Measurements from ENCODE around the gene EYA4. TPM values are rescaled to one million over a fixed set of nuclear protein-coding genes. Genes with fewer than 3 reads are reported as not detected.
A peak's percentile ranks its signal among the peaks of the same experiment; 100 is the strongest.

EYA4 gene, protein sequence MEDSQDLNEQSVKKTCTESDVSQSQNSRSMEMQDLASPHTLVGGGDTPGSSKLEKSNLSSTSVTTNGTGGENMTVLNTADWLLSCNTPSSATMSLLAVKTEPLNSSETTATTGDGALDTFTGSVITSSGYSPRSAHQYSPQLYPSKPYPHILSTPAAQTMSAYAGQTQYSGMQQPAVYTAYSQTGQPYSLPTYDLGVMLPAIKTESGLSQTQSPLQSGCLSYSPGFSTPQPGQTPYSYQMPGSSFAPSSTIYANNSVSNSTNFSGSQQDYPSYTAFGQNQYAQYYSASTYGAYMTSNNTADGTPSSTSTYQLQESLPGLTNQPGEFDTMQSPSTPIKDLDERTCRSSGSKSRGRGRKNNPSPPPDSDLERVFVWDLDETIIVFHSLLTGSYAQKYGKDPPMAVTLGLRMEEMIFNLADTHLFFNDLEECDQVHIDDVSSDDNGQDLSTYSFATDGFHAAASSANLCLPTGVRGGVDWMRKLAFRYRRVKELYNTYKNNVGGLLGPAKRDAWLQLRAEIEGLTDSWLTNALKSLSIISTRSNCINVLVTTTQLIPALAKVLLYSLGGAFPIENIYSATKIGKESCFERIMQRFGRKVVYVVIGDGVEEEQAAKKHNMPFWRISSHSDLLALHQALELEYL
- total RNA-seq (2021; ENCODE audit: unreplicated experiment) (not detected), Bru-seq, nascent RNA (percentile 1 among the genes with signal in this experiment), BruChase-seq, experiment 1, labeled RNA remaining after a 2-hour chase (percentile 1 among the genes with signal in this experiment), BruChase-seq, experiment 2, labeled RNA remaining after a 6-hour chase (percentile 3 among the genes with signal in this experiment)
- polyA plus RNA-seq (2012; ENCODE audit: insufficient read length), result not detected
- long read RNA-seq, result 0 reads

DNA sequence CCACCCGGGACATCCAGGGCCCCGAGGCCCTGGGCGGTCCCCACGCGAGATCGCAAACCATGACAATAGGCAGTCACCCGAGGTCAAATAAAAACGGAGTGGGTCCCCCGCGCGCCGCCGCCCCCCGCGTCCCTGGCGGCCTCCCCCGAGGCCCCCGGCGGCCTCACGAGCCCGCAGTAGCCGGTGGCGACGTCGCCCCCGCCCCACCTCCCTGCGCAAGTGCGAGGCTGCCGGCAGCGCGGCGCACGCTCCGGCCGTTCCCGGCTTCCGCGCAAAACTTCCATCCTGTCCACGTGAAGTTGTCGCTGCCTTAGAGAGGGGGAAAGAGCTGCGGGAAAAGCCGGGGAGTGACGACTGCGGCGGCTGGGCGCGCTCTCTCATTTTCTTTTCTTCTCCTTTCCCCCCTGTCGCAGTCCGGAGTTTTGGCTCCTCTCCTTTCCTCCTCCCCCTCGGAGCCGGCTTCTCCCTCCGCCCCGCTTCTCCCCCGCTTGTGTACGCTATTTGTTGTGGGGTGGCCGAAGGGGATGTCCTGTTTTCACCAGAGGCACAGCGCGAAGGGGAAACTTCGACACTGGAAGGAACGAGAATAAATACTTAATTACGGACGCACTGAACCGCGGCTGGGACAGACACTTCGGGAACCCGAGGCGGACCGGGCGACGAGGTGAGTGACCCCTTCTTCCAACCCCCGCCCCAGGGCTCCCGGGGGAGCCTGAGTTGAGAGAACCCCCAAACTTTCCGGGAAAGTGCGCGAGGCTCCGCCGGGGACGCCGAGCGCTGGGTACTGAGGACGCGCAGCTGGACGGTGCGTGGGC is at the start of gene EYA4:
EYA4 (plus strand) TSS at position 272 of the 815 bp plus-strand sequence. CDS start 33,424 bp downstream, outside the sequence.
- Histone ChIP-seq H3K27me3 (ENCODE audit: control insufficient read depth, insufficient read depth, low read length) (peaks cover 6% of the 10 kb centered on the region), H3K9me3 (ENCODE audit: control insufficient read depth, insufficient read depth, low read depth, low read length) (no peaks in the 10 kb centered on the region), H3K27ac (ENCODE audit: low read length) (no peak within 1 kb of the TSS), H3K36me3 (ENCODE audit: control insufficient read depth, insufficient read depth, low read length) (no peaks in the 10 kb centered on the region), H3K4me1 (ENCODE audit: control insufficient read depth, insufficient read depth, low read length) (no peaks in the 10 kb centered on the region), H3K4me3 (ENCODE audit: low read depth in 2 of 2, low read length in 2 of 2) (no peak within 1 kb of the TSS)
- DNase-seq (ENCODE audit: low read depth, low spot score) (no peak), ATAC-seq (no peak)
- in situ Hi-C loops (cut with HindIII; ENCODE audit: low pct_unique_long_range_greater_than_20kb, low sequenced_read_pairs), result no loop called here
- BruUV-seq (replicated peaks), result no TSS peak
- TF ChIP-seq POLR2AphosphoS5 (IDR thresholded peaks at IDR 0.05; ENCODE audit: low read depth, low read length) (no peak), TCF7L2 (IDR thresholded peaks at IDR 0.05; ENCODE audit: low read depth, low read length) (no peak), SIN3A (IDR thresholded peaks at IDR 0.05; ENCODE audit: borderline replicate concordance, insufficient read depth, low read depth, low read length) (no peak)
- TF ChIP-seq, protein P1, sequence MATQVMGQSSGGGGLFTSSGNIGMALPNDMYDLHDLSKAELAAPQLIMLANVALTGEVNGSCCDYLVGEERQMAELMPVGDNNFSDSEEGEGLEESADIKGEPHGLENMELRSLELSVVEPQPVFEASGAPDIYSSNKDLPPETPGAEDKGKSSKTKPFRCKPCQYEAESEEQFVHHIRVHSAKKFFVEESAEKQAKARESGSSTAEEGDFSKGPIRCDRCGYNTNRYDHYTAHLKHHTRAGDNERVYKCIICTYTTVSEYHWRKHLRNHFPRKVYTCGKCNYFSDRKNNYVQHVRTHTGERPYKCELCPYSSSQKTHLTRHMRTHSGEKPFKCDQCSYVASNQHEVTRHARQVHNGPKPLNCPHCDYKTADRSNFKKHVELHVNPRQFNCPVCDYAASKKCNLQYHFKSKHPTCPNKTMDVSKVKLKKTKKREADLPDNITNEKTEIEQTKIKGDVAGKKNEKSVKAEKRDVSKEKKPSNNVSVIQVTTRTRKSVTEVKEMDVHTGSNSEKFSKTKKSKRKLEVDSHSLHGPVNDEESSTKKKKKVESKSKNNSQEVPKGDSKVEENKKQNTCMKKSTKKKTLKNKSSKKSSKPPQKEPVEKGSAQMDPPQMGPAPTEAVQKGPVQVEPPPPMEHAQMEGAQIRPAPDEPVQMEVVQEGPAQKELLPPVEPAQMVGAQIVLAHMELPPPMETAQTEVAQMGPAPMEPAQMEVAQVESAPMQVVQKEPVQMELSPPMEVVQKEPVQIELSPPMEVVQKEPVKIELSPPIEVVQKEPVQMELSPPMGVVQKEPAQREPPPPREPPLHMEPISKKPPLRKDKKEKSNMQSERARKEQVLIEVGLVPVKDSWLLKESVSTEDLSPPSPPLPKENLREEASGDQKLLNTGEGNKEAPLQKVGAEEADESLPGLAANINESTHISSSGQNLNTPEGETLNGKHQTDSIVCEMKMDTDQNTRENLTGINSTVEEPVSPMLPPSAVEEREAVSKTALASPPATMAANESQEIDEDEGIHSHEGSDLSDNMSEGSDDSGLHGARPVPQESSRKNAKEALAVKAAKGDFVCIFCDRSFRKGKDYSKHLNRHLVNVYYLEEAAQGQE (IDR thresholded peaks at IDR 0.05; ENCODE audit: insufficient read depth in 1 of 2, low read depth in 2 of 2, low read length in 1 of 2), result no peak
- TF ChIP-seq, protein P2, sequence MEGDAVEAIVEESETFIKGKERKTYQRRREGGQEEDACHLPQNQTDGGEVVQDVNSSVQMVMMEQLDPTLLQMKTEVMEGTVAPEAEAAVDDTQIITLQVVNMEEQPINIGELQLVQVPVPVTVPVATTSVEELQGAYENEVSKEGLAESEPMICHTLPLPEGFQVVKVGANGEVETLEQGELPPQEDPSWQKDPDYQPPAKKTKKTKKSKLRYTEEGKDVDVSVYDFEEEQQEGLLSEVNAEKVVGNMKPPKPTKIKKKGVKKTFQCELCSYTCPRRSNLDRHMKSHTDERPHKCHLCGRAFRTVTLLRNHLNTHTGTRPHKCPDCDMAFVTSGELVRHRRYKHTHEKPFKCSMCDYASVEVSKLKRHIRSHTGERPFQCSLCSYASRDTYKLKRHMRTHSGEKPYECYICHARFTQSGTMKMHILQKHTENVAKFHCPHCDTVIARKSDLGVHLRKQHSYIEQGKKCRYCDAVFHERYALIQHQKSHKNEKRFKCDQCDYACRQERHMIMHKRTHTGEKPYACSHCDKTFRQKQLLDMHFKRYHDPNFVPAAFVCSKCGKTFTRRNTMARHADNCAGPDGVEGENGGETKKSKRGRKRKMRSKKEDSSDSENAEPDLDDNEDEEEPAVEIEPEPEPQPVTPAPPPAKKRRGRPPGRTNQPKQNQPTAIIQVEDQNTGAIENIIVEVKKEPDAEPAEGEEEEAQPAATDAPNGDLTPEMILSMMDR (IDR thresholded peaks at IDR 0.05), result no peak
- POLR2A ChIA-PET, result no interaction called here
- intact Hi-C loops (cut with micrococcal nuclease; ENCODE audit: unreplicated experiment), result no loop called here
- CTCF ChIA-PET, result no interaction called here

DNA sequence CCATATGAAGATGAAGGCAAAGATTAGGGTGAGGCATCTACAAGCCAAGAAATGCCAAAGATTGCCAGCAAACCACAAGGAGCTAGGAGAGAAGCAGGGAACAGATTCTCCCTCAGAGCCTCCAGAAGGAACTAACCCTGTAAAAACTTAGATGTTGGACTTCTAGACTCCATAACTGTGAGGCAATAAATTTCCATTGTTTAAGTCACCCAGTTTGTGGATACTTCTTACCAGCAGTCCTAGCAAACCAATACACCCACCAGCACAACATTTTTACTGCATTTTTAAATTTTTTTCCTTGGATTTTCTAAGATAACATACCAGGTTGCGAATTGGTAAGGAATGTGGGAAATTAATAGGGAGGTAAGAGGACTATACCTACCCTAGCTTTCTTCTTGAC is 47.8 kb upstream of the EYA4 start:
- TF ChIP-seq, protein P1 (IDR thresholded peaks at IDR 0.05; ENCODE audit: insufficient read depth in 1 of 2, low read depth in 2 of 2, low read length in 1 of 2), result no peak
- no peak for TF ChIP-seq TCF7L2 (IDR thresholded peaks at IDR 0.05; ENCODE audit: low read depth, low read length)
- TF ChIP-seq, protein P2 (IDR thresholded peaks at IDR 0.05), result no peak
- TF ChIP-seq SIN3A (IDR thresholded peaks at IDR 0.05; ENCODE audit: borderline replicate concordance, insufficient read depth, low read depth, low read length), result no peak
- TF ChIP-seq POLR2AphosphoS5 (IDR thresholded peaks at IDR 0.05; ENCODE audit: low read depth, low read length), result no peak
- Histone ChIP-seq H3K4me3 (ENCODE audit: low read depth in 2 of 2, low read length in 2 of 2) (no peak overlapping the region), H3K27ac (ENCODE audit: low read length) (no peak overlapping the region), H3K9me3 (ENCODE audit: control insufficient read depth, insufficient read depth, low read depth, low read length) (no peaks in the 10 kb centered on the region), H3K27me3 (ENCODE audit: control insufficient read depth, insufficient read depth, low read length) (no peaks in the 10 kb centered on the region), H3K4me1 (ENCODE audit: control insufficient read depth, insufficient read depth, low read length) (no peaks in the 10 kb centered on the region), H3K36me3 (ENCODE audit: control insufficient read depth, insufficient read depth, low read length) (no peaks in the 10 kb centered on the region)
- ChIA-PET CTCF (no interaction called here), POLR2A (no interaction called here)
- no peak for DNase-seq (ENCODE audit: low read depth, low spot score)
- BruUV-seq (replicated peaks), result no TSS peak
- no peak for ATAC-seq
- in situ Hi-C loops (cut with HindIII; ENCODE audit: low pct_unique_long_range_greater_than_20kb, low sequenced_read_pairs) (no loop called here), intact Hi-C loops (cut with micrococcal nuclease; ENCODE audit: unreplicated experiment) (loop anchor here (10.0 kb wide), 1 partner anchor 359 kb away; no protein-coding TSS in a partner anchor)

Measured in Panc1 (cell line).